NCI-H1694 (cell line): Measurements from ENCODE around the gene HDAC6.
A peak's percentile ranks its signal among the peaks of the same experiment; 100 is the strongest.

Source experiments
- DNase-seq: peaks from one replicate; lab custom pipeline; 2025; lab: John Stamatoyannopoulos, UW

HDAC6 gene

DNA sequence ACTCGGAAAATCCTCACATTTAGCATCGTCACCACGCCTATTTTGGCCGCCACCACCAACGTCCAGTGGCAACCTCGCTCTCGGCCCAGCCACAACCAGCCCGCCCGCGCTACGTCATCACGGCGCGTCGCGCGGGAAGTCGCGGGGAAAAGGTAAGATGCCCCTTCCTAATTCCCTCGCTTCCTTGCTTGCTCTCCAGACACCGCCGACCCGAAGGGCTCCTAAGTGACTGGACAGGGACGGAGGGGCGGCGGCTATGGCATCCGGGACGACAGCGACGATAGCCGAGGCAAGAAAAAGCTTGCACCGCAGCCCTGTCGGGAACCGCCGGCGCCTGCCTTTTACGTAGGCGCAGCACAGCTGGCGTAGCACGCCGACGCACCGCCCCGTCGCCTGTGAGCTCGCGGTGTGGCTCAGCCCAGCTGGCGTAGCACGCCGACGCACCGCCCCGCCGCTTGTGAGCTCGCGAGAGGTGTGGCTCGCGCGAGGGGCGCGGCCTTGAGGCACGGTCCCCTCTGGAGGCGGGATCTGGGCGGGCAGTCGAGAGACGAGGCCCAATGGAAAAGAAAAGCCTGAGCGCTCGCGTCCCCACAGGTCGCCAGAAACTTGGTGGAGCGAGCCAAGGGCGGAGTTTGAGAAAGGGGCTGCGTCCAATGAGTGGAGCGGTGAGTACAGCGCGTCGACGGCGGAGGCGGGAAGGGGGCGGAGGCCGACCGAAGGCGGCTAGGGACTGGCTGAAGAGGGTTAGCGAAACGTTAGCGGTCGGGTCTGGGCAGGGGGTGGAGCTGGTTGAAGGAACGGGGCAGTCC, at the start of gene HDAC6:
TSS of gene HDAC6 (plus strand) at position 788 of the 809 bp plus-strand sequence. CDS start 626 bp downstream, outside the sequence.
- peak; percentile 97 for DNase-seq

DNA sequence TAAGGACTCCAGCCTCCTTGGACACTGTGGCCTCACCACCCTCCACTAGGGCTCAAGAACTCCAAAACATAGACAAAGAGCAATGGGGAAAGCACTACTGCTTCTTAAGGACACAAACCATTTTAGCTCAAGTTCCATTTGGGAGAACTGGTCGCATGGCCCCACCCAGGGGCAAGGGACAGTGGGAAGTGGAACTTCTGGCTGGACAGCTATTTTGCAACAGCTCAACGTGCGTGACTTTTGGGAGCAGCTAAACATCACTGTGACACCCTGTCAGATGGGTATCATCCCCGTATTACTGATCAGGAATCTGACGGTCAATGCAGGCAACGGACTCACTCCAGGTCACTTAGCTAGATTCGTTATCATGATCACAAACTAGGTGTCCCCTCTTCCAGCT, 49.4 kb upstream of the HDAC6 start:
- DNase-seq = no peak

DNA sequence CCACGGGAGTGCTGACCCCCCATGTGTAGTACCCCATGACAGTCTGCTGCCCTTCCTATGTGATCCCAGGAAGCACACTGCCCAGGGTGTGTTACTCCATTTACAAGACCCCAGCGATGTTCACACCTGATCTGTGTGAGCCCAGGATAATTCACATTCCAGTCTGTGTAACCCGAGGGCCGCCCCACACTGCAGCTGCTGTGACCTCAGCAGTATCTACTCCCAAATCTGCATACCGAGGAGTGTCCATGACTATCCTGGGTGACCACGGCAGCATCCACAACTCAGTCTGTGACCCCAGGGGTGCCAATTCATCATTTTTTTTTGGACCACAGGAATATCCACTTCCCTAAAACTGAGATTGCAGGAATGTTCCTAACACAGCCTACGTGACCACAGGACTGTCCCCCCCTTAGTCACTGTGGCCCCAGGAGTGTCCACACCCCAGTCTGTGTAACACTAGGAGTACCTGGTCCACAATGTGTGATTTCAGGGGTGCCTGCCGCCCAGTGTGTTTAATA, 48.1 kb upstream of the HDAC6 start:
- DNase-seq = no peak

- DNase-seq = no peak
These were observed 47.6 kb upstream of the HDAC6 start for GRCh38 chrX:48754238-48754637.

- DNase-seq = no peak
These were observed 40.0 kb upstream of the HDAC6 start, which contains the start of gene GLOD5 for GRCh38 chrX:48761674-48762471. Gene GLOD5 (plus strand): TSS chrX:48761747. CDS start chrX:48761791, 44 bp downstream.

- no peak for DNase-seq
These were observed 32.6 kb upstream of the HDAC6 start for GRCh38 chrX:48769230-48769629.

DNA sequence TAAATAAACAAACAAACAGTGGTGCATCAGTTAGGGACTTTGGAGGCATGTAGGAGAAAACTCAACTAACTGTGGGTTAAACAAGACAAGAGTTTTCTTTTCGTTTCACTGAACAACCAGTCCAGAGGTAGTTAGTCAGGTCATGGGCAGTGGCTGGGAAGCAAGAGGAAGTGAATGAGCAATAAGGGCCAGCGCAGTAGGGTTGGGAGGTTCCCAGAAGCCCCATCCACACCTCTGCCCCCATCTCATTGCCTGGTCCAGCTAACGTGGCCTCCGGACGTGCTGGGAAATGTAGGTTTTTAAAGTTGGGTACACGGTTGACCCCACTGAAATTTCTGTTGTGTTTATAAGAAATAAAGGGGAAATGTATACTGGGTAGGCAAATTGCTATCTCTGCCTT, 31.6 kb upstream of the HDAC6 start:
- no peak for DNase-seq

DNA sequence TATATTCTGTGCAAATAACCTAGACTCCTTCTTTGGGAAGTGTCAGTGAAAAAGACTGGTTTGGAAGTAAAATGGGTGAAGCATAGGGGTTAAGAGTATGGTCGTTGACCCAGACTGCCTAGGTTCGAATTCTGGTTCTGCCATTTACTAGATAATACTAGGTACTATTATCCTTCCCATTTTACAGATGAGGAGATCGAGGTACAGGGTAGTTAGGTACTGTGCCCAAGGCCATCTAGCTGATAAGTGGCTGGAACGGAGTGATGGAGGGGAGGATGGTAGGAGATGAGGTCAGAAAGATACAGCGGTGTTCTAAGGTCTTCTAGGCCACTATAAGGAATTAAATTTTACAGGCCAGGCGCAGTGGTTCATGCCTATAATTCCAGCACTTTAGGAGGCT, 29.3 kb upstream of the HDAC6 start:
- DNase-seq = no peak

GRCh38 chrX:48776818-48777439, 24.9 kb upstream of the HDAC6 start:
- no peak for DNase-seq

DNA sequence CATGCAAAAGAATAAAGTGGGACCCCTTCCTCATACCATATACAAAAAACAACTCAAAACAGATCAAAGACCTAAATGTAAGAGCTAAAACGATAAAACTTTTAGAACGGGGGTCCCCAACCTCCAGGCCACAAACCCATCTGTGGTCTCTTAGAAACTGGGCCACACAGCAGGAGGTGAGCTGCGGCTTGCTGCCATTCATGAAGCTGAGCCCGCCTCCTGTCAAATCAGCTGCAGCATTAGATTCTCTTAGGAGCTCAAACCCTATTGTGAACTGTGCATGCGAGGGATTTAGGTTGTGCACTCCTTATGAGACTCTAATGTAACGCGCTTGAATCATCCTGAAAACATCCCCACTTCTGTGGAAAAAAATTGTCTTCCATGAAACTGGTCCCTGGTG, 22.5 kb upstream of the HDAC6 start:
- no peak for DNase-seq

- no peak for DNase-seq
These were observed 20.2 kb upstream of the HDAC6 start for GRCh38 chrX:48781705-48782104.

- no peak for DNase-seq
These were observed 19.7 kb upstream of the HDAC6 start for GRCh38 chrX:48782216-48782615.

GRCh38 chrX:48782795-48783194, 19.1 kb upstream of the HDAC6 start:
- DNase-seq = no peak

GRCh38 chrX:48784726-48785125, 17.1 kb upstream of the HDAC6 start:
- no peak for DNase-seq

DNA sequence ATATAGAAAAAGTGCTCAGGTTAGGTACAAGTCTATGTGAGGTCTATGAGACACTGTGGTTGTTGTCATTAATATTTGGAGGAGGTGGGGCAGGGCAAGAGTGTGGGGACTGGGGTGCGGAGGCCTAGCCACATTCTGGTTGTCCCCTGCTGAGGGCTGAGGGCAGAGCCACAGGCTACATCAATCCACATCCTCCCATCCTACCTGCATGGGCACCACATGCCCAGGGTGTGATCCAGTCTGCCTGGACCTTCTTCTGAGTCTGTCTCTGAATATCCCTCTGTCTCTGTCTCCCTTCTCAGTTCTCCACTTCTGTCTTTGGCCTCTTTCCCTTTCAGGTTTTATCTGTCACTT, 16.7 kb upstream of the HDAC6 start:
- DNase-seq = no peak

DNA sequence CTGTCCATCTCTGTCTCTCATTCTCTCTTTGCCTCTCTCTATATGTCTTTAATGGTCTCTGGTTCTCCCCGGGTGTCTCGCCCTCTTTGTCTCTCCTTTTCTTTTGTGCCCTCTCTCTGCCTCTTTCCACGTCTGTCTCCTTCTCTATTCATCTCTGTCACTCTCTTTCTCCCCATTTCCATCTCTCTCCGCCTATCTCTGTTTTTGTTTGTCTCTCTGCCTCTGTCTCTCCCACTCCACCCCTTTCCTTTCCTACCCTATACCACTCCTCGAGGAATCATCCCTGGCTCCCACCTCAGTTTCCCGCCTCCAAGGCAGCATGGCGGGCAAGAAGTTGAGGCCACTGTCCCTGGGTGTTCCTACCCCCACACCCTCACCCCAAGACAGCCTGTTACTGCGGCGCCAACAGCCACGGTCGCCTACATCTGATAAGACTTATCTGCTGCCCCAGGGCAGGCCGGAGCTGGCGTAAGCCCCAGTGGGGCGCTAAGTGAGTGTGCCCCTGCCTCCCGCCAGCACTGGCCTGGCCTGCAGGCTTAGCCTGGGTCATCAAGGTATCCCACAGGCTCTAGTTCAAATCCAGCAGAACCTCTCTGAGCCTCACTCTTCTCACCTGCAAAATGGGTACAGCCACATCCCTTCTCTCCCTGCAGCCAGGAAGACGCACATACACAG, 16.2 kb upstream of the HDAC6 start:
- no peak for DNase-seq

- DNase-seq = no peak
These were observed 15.5 kb upstream of the HDAC6 start, which contains the start of gene GATA1 for GRCh38 chrX:48786341-48786800. Gene GATA1 (plus strand): TSS chrX:48786590. CDS start chrX:48791110, 4,520 bp downstream.

GRCh38 chrX:48786825-48787504, 14.9 kb upstream of the HDAC6 start:
- DNase-seq = no peak

- DNase-seq = no peak
These were observed 14.1 kb upstream of the HDAC6 start for GRCh38 chrX:48787505-48788443.
